Thoracic aorta (tissue), 2 donors: Measurements from ENCODE around the gene RBM6. TPM values are rescaled to one million over a fixed set of nuclear protein-coding genes. Genes with fewer than 3 reads are reported as not detected.

Experiments
- ATAC-seq: fragments of 150-250 bp; one replicate; pipeline ENCODE4 v1.8.0; 2017; ENCODE audit warnings: low read depth; ENCODE audit not compliant: insufficient number of reproducible peaks, low FRiP score
- DNase-seq: peaks from one replicate; pipeline ENCODE4 v3.0.0-alpha.2; 2020; ENCODE audit warnings: low spot score
- H3K27ac ChIP-seq, 2 donors: fragments of 200-600 bp; sonication (generic); 1 replicate in 1 of 2; 2 replicates in 1 of 2; pipeline ENCODE4 v1.5.1; 2016; ENCODE audit warnings: mild to moderate bottlenecking in 2 of 2, moderate library complexity in 2 of 2
- H3K27me3 ChIP-seq: fragments of 200-600 bp; sonication (generic); replicated peaks from 2 replicates; pipeline ENCODE4 v1.6.0; 2016; ENCODE audit warnings: mild to moderate bottlenecking; ENCODE audit not compliant: insufficient read depth
- H3K36me3 ChIP-seq: fragments of 200-600 bp; sonication (generic); one replicate; pipeline ENCODE4 v1.5.1; 2016
- H3K4me1 ChIP-seq, 2 donors: fragments of 200-600 bp; sonication (generic); 1 replicate in 1 of 2; 2 replicates in 1 of 2; pipeline versions ENCODE4 v1.5.1 to v1.6.0; 2016; ENCODE audit warnings: low read depth in 2 of 2, mild to moderate bottlenecking in 1 of 2; ENCODE audit not compliant: control insufficient read depth in 1 of 2
- H3K4me3 ChIP-seq: fragments of 200-600 bp; sonication (generic); 2 replicates; pipeline ENCODE4 v1.5.1; 2016; ENCODE audit warnings: mild to moderate bottlenecking
- H3K9me3 ChIP-seq: fragments of 200-600 bp; sonication (generic); 2 replicates; pipeline ENCODE4 v1.5.1; 2016
- CTCF ChIP-seq: fragments of 200-600 bp; sonication (generic); IDR thresholded peaks from one replicate; pipeline ENCODE4 v1.5.1; 2019; ENCODE audit warnings: antibody characterized with exemption
- total RNA-seq, 2 donors: library from RNA; depleted of rRNA; stranded (reverse); fragments of >200 nt; gene quantifications; one replicate each; pipeline versions ENCODE4 v1.1.0 to v1.2.3, GENCODE V29; 2016

Gene RBM6
- total RNA-seq, 2 donors from 2014 or later = 99.6 to 181 TPM

- peak within 1 kb of the TSS; percentile 91 for H3K4me3 ChIP-seq
- TF ChIP-seq CTCF = no peak
- peak; percentile 90 for DNase-seq
These were observed 149.0 kb downstream of the RBM6 start, which contains the start of gene RBM5 for GRCh38 chr3:50088725-50089608. Gene RBM5 (plus strand): TSS chr3:50088919. CDS start chr3:50090435, 1,516 bp downstream.

GRCh38 chr3:50089609-50089945 is 149.6 kb downstream of the RBM6 start:
- no peak for TF ChIP-seq CTCF
- peaks cover 31% of the 10 kb centered on the region for H3K36me3 ChIP-seq
- H3K9me3 ChIP-seq = no peaks in the 10 kb centered on the region
- peak; percentile 8 for ATAC-seq
- DNase-seq = no peak
- H3K27me3 ChIP-seq = no peaks in the 10 kb centered on the region
- H3K4me1 ChIP-seq = peaks cover 9 to 24% of the 10 kb centered on the region in 2 donors
- H3K27ac ChIP-seq = peak overlapping the region; percentile 86 to 95
- peak overlapping the region; percentile 91 for H3K4me3 ChIP-seq

More at GRCh38 chr3:50088725-50089608, 149.0 kb downstream of the RBM6 start, which contains the start of gene RBM5:
- Histone ChIP-seq H3K27me3 (no peaks in the 10 kb centered on the region), H3K27ac (peak within 1 kb of the TSS; percentile 86 to 95), H3K4me1 (peaks cover 9 to 24% of the 10 kb centered on the region in 2 donors), H3K36me3 (peaks cover 25% of the 10 kb centered on the region), H3K9me3 (no peaks in the 10 kb centered on the region)
- ATAC-seq = peak; percentile 87

GRCh38 chr3:50090984-50091383 is 151.0 kb downstream of the RBM6 start:
- H3K36me3 ChIP-seq = peaks cover 45% of the 10 kb centered on the region
- no peaks in the 10 kb centered on the region for H3K27me3 ChIP-seq
- H3K4me3 ChIP-seq = peak overlapping the region; percentile 91
- H3K4me1 ChIP-seq = peaks cover 9 to 37% of the 10 kb centered on the region in 2 donors
- H3K27ac ChIP-seq = no peak overlapping the region
- ATAC-seq (no peak), DNase-seq (no peak)
- TF ChIP-seq CTCF = no peak
- H3K9me3 ChIP-seq = no peaks in the 10 kb centered on the region

- Histone ChIP-seq H3K4me1 (peaks cover 5 to 32% of the 10 kb centered on the region in 2 donors), H3K27me3 (no peaks in the 10 kb centered on the region), H3K4me3 (no peak overlapping the region), H3K27ac (no peak overlapping the region), H3K9me3 (no peaks in the 10 kb centered on the region), H3K36me3 (peaks cover 85% of the 10 kb centered on the region)
- DNase-seq = no peak
- TF ChIP-seq CTCF = no peak
- ATAC-seq = no peak
These were observed 155.5 kb downstream of the RBM6 start for GRCh38 chr3:50095352-50095998.

GRCh38 chr3:50100386-50100785 is 160.4 kb downstream of the RBM6 start:
- Histone ChIP-seq H3K4me1 (peaks cover 0 to 5% of the 10 kb centered on the region in 2 donors), H3K36me3 (peaks cover 92% of the 10 kb centered on the region), H3K27me3 (no peaks in the 10 kb centered on the region), H3K9me3 (no peaks in the 10 kb centered on the region), H3K4me3 (no peak overlapping the region), H3K27ac (no peak overlapping the region)
- no peak for TF ChIP-seq CTCF
- no peak for ATAC-seq
- DNase-seq = no peak
